GM23338 (cell line): ENCODE data around the gene ZCCHC14. TPM values are rescaled to one million over a fixed set of nuclear protein-coding genes. Genes with fewer than 3 reads are reported as not detected.

Experiments
- ATAC-seq: fragments of 200-7000 bp; cut with Tn5 transposase; 3 replicates; pipeline ENCODE4 v1.9.1; 2020
- DNase-seq: peaks from one replicate; pipeline ENCODE4 v3.0.0-alpha.2; 2015; ENCODE audit warnings: low spot score
- H2AFZ ChIP-seq: fragments of 200-600 bp; sonication (generic); 2 replicates; pipeline ENCODE4 v1.8.0; 2016; ENCODE audit warnings: antibody characterized with exemption, mild to moderate bottlenecking, moderate library complexity
- H3F3A ChIP-seq: fragments of 200-600 bp; sonication (generic); replicated peaks from 2 replicates; pipeline ENCODE4 v1.8.0; 2017; ENCODE audit warnings: antibody characterized with exemption, mixed run types, low read depth
- H3K27ac ChIP-seq: fragments of 200-600 bp; sonication (generic); 2 replicates; pipeline ENCODE4 v1.6.1; 2016; ENCODE audit warnings: low read depth
- H3K27me3 ChIP-seq: fragments of 200-600 bp; sonication (generic); 2 replicates; pipeline ENCODE4 v1.8.0; 2016; ENCODE audit warnings: mild to moderate bottlenecking, mixed run types, moderate library complexity; ENCODE audit not compliant: insufficient read depth
- H3K36me3 ChIP-seq: fragments of 200-600 bp; sonication (generic); 2 replicates; pipeline ENCODE4 v1.8.0; 2016; ENCODE audit warnings: mild to moderate bottlenecking; ENCODE audit not compliant: insufficient read depth
- H3K4me1 ChIP-seq: fragments of 200-600 bp; sonication (generic); 2 replicates; pipeline ENCODE4 v1.8.0; 2016; ENCODE audit warnings: mild to moderate bottlenecking, moderate library complexity; ENCODE audit not compliant: insufficient read depth
- H3K4me2 ChIP-seq: fragments of 200-600 bp; sonication (generic); 2 replicates; pipeline ENCODE4 v1.7.1; 2017; ENCODE audit warnings: mixed run types
- H3K4me3 ChIP-seq: fragments of 200-600 bp; sonication (generic); 2 replicates; pipeline ENCODE4 v1.6.1; 2016; ENCODE audit warnings: mixed run types
- H3K79me2 ChIP-seq: fragments of 200-600 bp; sonication (generic); replicated peaks from 2 replicates; pipeline ENCODE4 v1.8.0; 2017; ENCODE audit warnings: mild to moderate bottlenecking; ENCODE audit not compliant: insufficient read depth
- H3K9me2 ChIP-seq: fragments of 200-600 bp; sonication (generic); 2 replicates; pipeline ENCODE4 v1.8.0; 2017; ENCODE audit not compliant: insufficient read depth
- H4K20me1 ChIP-seq: fragments of 200-600 bp; sonication (generic); replicated peaks from 2 replicates; pipeline ENCODE4 v1.8.0; 2017; ENCODE audit warnings: mild to moderate bottlenecking; ENCODE audit not compliant: insufficient read depth
- H3K27ac Mint-ChIP-seq: 2 replicates; pipeline ENCODE4 v1.8.0; 2020; ENCODE audit warnings: inconsistent platforms, mild to moderate bottlenecking, moderate library complexity, mixed read lengths
- H3K27me3 Mint-ChIP-seq: 3 replicates; pipeline ENCODE4 v1.8.0; 2022; ENCODE audit warnings: low read depth, mild to moderate bottlenecking, moderate library complexity, mixed read lengths, inconsistent platforms; ENCODE audit not compliant: insufficient read depth, poor library complexity
- H3K36me3 Mint-ChIP-seq: 3 replicates; pipeline ENCODE4 v1.8.0; 2021; ENCODE audit warnings: low read depth, mild to moderate bottlenecking, inconsistent platforms, moderate library complexity, mixed read lengths
- H3K4me1 Mint-ChIP-seq: 3 replicates; pipeline ENCODE4 v1.8.0; 2020; ENCODE audit warnings: mild to moderate bottlenecking, inconsistent platforms, mixed read lengths
- H3K4me3 Mint-ChIP-seq: 3 replicates; pipeline ENCODE4 v1.8.0; 2021; ENCODE audit warnings: moderate library complexity, mild to moderate bottlenecking, inconsistent platforms, mixed read lengths
- H3K9me3 Mint-ChIP-seq: 3 replicates; pipeline ENCODE4 v1.8.0; 2020; ENCODE audit warnings: moderate library complexity, mild to moderate bottlenecking, inconsistent platforms, mixed read lengths
- CREB1 ChIP-seq: fragments of 250-450 bp; sonication (Bioruptor Pico); IDR thresholded peaks from 2 replicates; pipeline ENCODE4 v1.5.0; 2020; ENCODE audit warnings: low read depth, mild to moderate bottlenecking, moderate library complexity
- EZH2 ChIP-seq: fragments of 200-600 bp; sonication (generic); IDR thresholded peaks from one replicate; pipeline ENCODE4 v1.8.0; 2017; ENCODE audit warnings: antibody characterized with exemption, mild to moderate bottlenecking, low read depth; ENCODE audit not compliant: unreplicated experiment
- EZH2phosphoT487 ChIP-seq: fragments of 200-600 bp; sonication (generic); IDR thresholded peaks from one replicate; pipeline ENCODE4 v1.8.1; 2018; ENCODE audit warnings: antibody characterized with exemption; ENCODE audit not compliant: unreplicated experiment
- JUNB ChIP-seq: IDR thresholded peaks from one replicate; pipeline ENCODE4 v1.6.1; 2016; ENCODE audit warnings: antibody characterized with exemption; ENCODE audit not compliant: unreplicated experiment
- POLR2AphosphoS5 ChIP-seq: IDR thresholded peaks from 2 replicates; pipeline ENCODE4 v1.6.1; 2016; ENCODE audit warnings: antibody characterized with exemption, low read depth
- ZNF114 ChIP-seq: fragments of 250-450 bp; sonication (Bioruptor Pico); IDR thresholded peaks from 2 replicates; pipeline ENCODE4 v1.5.0; 2020; ENCODE audit warnings: mild to moderate bottlenecking, moderate library complexity
- polyA plus RNA-seq: library from polyadenylated mRNA; unstranded; fragments of >200 nt; fragmentation: Nextera tagmentation; extraction: Ambion mirVana; gene quantifications from 2 replicates; pipeline ENCODE4 v1.2.1, GENCODE V29; 2016
- total RNA-seq: library from RNA; depleted of rRNA; stranded (reverse); fragments of >200 nt; shearing (Covaris generic); gene quantifications from 2 replicates; pipeline ENCODE4 v1.2.3, GENCODE V29; 2014
- TF ChIP-seq, protein P1 (sequence below): fragments of 250-450 bp; sonication (Bioruptor Pico); IDR thresholded peaks from 2 replicates; pipeline ENCODE4 v1.5.0; 2020; ENCODE audit warnings: mild to moderate bottlenecking, moderate library complexity
- TF ChIP-seq, protein P2 (sequence below): IDR thresholded peaks from one replicate; pipeline ENCODE4 v1.6.1; 2018; ENCODE audit warnings: antibody characterized with exemption; ENCODE audit not compliant: unreplicated experiment
- TF ChIP-seq, protein P3 (sequence below): IDR thresholded peaks from 2 replicates; pipeline ENCODE4 v1.6.1; 2016; ENCODE audit warnings: antibody characterized with exemption

Gene ZCCHC14
- total and polyA plus RNA-seq, 2 experiments from 2014 or later, result 6.8 to 22.4 TPM

DNA sequence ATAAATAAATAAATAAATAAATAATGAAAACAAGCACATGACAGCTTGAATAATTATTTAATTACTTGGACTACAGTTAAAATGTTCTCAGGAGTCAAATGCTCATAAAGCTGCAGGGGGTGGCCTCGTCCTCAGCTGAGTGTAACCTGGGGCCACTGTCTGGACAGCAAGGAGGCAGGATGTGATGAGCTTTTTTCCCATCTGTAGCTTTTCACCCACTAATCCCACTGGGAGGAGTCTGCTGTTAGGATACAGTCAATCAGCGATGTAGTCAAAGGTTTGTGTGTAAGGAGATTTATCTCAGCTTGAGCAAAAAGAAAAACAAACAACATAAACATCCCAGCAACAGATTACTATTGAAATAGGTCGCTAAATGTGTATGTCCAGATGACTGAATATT is 22.5 kb downstream of the ZCCHC14 start:
- Histone ChIP-seq H3K4me3 (no peak overlapping the region), H3K79me2 (peaks cover 97% of the 10 kb centered on the region), H3K36me3 (no peaks in the 10 kb centered on the region), H4K20me1 (peaks cover 38% of the 10 kb centered on the region), H3K27ac (no peak overlapping the region), H3K4me2 (no peak overlapping the region), H3F3A (no peaks in the 10 kb centered on the region), H2AFZ (no peak overlapping the region), H3K4me1 (peaks cover 5% of the 10 kb centered on the region; the same call in 1 of the 2 replicates), H3K9me2 (no peaks in the 10 kb centered on the region), H3K27me3 (no peaks in the 10 kb centered on the region)
- ATAC-seq (no peak), DNase-seq (no peak)
- TF ChIP-seq, protein P1, sequence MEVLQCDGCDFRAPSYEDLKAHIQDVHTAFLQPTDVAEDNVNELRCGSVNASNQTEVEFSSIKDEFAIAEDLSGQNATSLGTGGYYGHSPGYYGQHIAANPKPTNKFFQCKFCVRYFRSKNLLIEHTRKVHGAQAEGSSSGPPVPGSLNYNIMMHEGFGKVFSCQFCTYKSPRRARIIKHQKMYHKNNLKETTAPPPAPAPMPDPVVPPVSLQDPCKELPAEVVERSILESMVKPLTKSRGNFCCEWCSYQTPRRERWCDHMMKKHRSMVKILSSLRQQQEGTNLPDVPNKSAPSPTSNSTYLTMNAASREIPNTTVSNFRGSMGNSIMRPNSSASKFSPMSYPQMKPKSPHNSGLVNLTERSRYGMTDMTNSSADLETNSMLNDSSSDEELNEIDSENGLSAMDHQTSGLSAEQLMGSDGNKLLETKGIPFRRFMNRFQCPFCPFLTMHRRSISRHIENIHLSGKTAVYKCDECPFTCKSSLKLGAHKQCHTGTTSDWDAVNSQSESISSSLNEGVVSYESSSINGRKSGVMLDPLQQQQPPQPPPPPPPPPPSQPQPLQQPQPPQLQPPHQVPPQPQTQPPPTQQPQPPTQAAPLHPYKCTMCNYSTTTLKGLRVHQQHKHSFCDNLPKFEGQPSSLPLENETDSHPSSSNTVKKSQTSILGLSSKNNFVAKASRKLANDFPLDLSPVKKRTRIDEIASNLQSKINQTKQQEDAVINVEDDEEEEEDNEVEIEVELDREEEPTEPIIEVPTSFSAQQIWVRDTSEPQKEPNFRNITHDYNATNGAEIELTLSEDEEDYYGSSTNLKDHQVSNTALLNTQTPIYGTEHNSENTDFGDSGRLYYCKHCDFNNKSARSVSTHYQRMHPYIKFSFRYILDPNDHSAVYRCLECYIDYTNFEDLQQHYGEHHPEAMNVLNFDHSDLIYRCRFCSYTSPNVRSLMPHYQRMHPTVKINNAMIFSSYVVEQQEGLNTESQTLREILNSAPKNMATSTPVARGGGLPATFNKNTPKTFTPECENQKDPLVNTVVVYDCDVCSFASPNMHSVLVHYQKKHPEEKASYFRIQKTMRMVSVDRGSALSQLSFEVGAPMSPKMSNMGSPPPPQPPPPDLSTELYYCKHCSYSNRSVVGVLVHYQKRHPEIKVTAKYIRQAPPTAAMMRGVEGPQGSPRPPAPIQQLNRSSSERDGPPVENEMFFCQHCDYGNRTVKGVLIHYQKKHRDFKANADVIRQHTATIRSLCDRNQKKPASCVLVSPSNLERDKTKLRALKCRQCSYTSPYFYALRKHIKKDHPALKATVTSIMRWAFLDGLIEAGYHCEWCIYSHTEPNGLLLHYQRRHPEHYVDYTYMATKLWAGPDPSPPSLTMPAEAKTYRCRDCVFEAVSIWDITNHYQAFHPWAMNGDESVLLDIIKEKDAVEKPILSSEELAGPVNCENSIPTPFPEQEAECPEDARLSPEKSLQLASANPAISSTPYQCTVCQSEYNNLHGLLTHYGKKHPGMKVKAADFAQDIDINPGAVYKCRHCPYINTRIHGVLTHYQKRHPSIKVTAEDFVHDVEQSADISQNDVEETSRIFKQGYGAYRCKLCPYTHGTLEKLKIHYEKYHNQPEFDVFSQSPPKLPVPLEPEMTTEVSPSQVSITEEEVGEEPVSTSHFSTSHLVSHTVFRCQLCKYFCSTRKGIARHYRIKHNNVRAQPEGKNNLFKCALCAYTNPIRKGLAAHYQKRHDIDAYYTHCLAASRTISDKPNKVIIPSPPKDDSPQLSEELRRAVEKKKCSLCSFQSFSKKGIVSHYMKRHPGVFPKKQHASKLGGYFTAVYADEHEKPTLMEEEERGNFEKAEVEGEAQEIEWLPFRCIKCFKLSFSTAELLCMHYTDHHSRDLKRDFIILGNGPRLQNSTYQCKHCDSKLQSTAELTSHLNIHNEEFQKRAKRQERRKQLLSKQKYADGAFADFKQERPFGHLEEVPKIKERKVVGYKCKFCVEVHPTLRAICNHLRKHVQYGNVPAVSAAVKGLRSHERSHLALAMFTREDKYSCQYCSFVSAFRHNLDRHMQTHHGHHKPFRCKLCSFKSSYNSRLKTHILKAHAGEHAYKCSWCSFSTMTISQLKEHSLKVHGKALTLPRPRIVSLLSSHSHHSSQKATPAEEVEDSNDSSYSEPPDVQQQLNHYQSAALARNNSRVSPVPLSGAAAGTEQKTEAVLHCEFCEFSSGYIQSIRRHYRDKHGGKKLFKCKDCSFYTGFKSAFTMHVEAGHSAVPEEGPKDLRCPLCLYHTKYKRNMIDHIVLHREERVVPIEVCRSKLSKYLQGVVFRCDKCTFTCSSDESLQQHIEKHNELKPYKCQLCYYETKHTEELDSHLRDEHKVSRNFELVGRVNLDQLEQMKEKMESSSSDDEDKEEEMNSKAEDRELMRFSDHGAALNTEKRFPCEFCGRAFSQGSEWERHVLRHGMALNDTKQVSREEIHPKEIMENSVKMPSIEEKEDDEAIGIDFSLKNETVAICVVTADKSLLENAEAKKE (CRISPR knock-in tag), result no peak
- TF ChIP-seq EZH2phosphoT487 (no peak), CREB1 (CRISPR knock-in tag) (no peak), POLR2AphosphoS5 (no peak), JUNB (no peak), ZNF114 (CRISPR knock-in tag) (no peak), EZH2 (no peak)
- TF ChIP-seq, protein P2, sequence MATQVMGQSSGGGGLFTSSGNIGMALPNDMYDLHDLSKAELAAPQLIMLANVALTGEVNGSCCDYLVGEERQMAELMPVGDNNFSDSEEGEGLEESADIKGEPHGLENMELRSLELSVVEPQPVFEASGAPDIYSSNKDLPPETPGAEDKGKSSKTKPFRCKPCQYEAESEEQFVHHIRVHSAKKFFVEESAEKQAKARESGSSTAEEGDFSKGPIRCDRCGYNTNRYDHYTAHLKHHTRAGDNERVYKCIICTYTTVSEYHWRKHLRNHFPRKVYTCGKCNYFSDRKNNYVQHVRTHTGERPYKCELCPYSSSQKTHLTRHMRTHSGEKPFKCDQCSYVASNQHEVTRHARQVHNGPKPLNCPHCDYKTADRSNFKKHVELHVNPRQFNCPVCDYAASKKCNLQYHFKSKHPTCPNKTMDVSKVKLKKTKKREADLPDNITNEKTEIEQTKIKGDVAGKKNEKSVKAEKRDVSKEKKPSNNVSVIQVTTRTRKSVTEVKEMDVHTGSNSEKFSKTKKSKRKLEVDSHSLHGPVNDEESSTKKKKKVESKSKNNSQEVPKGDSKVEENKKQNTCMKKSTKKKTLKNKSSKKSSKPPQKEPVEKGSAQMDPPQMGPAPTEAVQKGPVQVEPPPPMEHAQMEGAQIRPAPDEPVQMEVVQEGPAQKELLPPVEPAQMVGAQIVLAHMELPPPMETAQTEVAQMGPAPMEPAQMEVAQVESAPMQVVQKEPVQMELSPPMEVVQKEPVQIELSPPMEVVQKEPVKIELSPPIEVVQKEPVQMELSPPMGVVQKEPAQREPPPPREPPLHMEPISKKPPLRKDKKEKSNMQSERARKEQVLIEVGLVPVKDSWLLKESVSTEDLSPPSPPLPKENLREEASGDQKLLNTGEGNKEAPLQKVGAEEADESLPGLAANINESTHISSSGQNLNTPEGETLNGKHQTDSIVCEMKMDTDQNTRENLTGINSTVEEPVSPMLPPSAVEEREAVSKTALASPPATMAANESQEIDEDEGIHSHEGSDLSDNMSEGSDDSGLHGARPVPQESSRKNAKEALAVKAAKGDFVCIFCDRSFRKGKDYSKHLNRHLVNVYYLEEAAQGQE, result no peak
- TF ChIP-seq, protein P3, sequence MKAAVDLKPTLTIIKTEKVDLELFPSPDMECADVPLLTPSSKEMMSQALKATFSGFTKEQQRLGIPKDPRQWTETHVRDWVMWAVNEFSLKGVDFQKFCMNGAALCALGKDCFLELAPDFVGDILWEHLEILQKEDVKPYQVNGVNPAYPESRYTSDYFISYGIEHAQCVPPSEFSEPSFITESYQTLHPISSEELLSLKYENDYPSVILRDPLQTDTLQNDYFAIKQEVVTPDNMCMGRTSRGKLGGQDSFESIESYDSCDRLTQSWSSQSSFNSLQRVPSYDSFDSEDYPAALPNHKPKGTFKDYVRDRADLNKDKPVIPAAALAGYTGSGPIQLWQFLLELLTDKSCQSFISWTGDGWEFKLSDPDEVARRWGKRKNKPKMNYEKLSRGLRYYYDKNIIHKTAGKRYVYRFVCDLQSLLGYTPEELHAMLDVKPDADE, result no peak
- H3K27me3 Mint-ChIP-seq, result peaks cover 5% of the 10 kb centered on the region
- no peaks in the 10 kb centered on the region for H3K9me3 Mint-ChIP-seq
- H3K36me3 Mint-ChIP-seq, result 0 out of 3 replicates have a peak, but pooled peaks cover 5% of the 10 kb centered on the region
- no peak overlapping the region for H3K4me3 Mint-ChIP-seq
- peaks cover 29% of the 10 kb centered on the region for H3K4me1 Mint-ChIP-seq
- H3K27ac Mint-ChIP-seq, result no peak overlapping the region
